Kidney (tissue), 14 donors: ENCODE results near the gene WIF1. TPM values are rescaled to one million over a fixed set of nuclear protein-coding genes. Genes with fewer than 3 reads are reported as not detected.

Experiments used
- DNase-seq, 5 donors: peaks; one replicate each; pipeline ENCODE4 v3.0.0-alpha.2; 2013 to 2020
- FAIRE-seq: peaks from 2 replicates; lab custom pipeline; 2012; peaks lifted over from hg19 to GRCh38; lab: Jason Lieb, UNC
- H3K27ac ChIP-seq, 2 donors: one replicate each; pipeline ENCODE4 v1.7.0; 2013; ENCODE audit warnings: low read depth in 2 of 2, low read length in 2 of 2, inconsistent platforms in 1 of 2
- H3K27me3 ChIP-seq: one replicate; pipeline ENCODE4 v1.7.1; 2013; ENCODE audit warnings: low read length, inconsistent platforms; ENCODE audit not compliant: control insufficient read depth, insufficient read depth
- H3K36me3 ChIP-seq, 3 donors: one replicate each; pipeline versions ENCODE4 v1.7.0 to v1.7.1; 2013; ENCODE audit warnings: low read length in 3 of 3, control low read depth in 1 of 3, inconsistent platforms in 1 of 3; ENCODE audit not compliant: insufficient read depth in 3 of 3, control insufficient read depth in 2 of 3
- H3K4me1 ChIP-seq, 3 donors: one replicate each; pipeline versions ENCODE4 v1.7.0 to v1.7.1; 2013; ENCODE audit warnings: low read length in 3 of 3, inconsistent platforms in 1 of 3, low read depth in 1 of 3; ENCODE audit not compliant: control insufficient read depth in 2 of 3, insufficient read depth in 2 of 3
- H3K4me3 ChIP-seq, 3 donors: one replicate each; pipeline versions ENCODE4 v1.7.0 to v1.8.1; 2013; ENCODE audit warnings: low read length in 3 of 3, control low read depth in 1 of 3, inconsistent platforms in 1 of 3
- H3K9ac ChIP-seq, 3 donors: one replicate each; pipeline versions ENCODE4 v1.7.0 to v1.7.1; 2013; ENCODE audit warnings: low read length in 3 of 3, control low read depth in 1 of 3, inconsistent platforms in 1 of 3
- H3K9me3 ChIP-seq, 3 donors: one replicate each; pipeline versions ENCODE4 v1.7.0 to v1.7.1; 2013; ENCODE audit warnings: low read length in 3 of 3, control low read depth in 1 of 3, inconsistent platforms in 1 of 3; ENCODE audit not compliant: control insufficient read depth in 2 of 3, insufficient read depth in 1 of 3
- CTCF ChIP-seq: IDR thresholded peaks from 3 replicates; pipeline ENCODE4 v1.5.1; 2012; ENCODE audit warnings: mild to moderate bottlenecking, moderate library complexity, borderline replicate concordance; ENCODE audit not compliant: insufficient read depth; ENCODE audit errors: extremely low read depth
- intact Hi-C: fragments of 100-400 bp; cut with DNase I; formaldehyde crosslinking; loops from one replicate; pipeline ENCODE4 v1.11.1; 2022
- polyA plus RNA-seq: library from polyadenylated mRNA; stranded (reverse); fragments of 350-450 nt; fragmentation: Illumina TruSeq; extraction: RNeasy Lipid Tissue Mini Kit (QIAGEN cat#74804); gene quantifications from one replicate; pipeline ENCODE4 v1.2.3, GENCODE V29; 2014; ENCODE audit warnings: low read depth, low replicate concordance; ENCODE audit not compliant: insufficient read depth
- total RNA-seq: library from RNA; stranded (reverse); fragmentation: NEBNext Ultra II Directional; extraction: Animal tissue kit (Norgen Biotek cat#: 25700); gene quantifications from one replicate; pipeline ENCODE4 v1.2.1, GENCODE V29; 2021
- donor health status: control.
- donor health status: control.
- donor health status: control.
- donor health status: control.
- donor health status: control.
- donor health status: DM: yes; HTN: yes; CAD: no.
- donor health status: Normal renal cell carcinoma (clear cell type).

WIF1 gene
- total and polyA plus RNA-seq, 2 donors from 2014 or later: not detected

- Histone ChIP-seq H3K36me3 (no peaks in the 10 kb centered on the region), H3K4me3 (no peak overlapping the region), H3K4me1 (no peaks in the 10 kb centered on the region), H3K9me3 (no peaks in the 10 kb centered on the region), H3K9ac (no peak overlapping the region), H3K27me3 (no peaks in the 10 kb centered on the region), H3K27ac (no peak overlapping the region)
- DNase-seq (no peak), FAIRE-seq (no peak)
- no peak for TF ChIP-seq CTCF
- intact Hi-C loops: no loop called here
Observed at GRCh38 chr12:65010437-65010836, 110.7 kb downstream of the WIF1 start.

- intact Hi-C loops: no loop called here
- no peak for TF ChIP-seq CTCF
- Histone ChIP-seq H3K9me3 (no peaks in the 10 kb centered on the region), H3K36me3 (no peaks in the 10 kb centered on the region), H3K27ac (no peak overlapping the region), H3K9ac (no peak overlapping the region), H3K4me3 (no peak overlapping the region), H3K4me1 (no peaks in the 10 kb centered on the region), H3K27me3 (no peaks in the 10 kb centered on the region)
- DNase-seq (no peak), FAIRE-seq (no peak)
Observed at GRCh38 chr12:65005716-65006115, 115.4 kb downstream of the WIF1 start.

GRCh38 chr12:65004270-65004669 lies 116.8 kb downstream of the WIF1 start:
- Histone ChIP-seq H3K27ac (no peak overlapping the region), H3K9me3 (no peaks in the 10 kb centered on the region), H3K9ac (no peak overlapping the region), H3K27me3 (no peaks in the 10 kb centered on the region), H3K4me3 (no peak overlapping the region), H3K36me3 (no peaks in the 10 kb centered on the region), H3K4me1 (peaks cover 2 to 6% (median 4%) of the 10 kb centered on the region in 3 donors)
- DNase-seq (no peak), FAIRE-seq (no peak)
- intact Hi-C loops: no loop called here
- no peak for TF ChIP-seq CTCF

Other genes starting within 250 kb of the WIF1 start
- gene LEMD3, start 48.3 kb upstream of the WIF1 start, total RNA-seq: 31.8 TPM
- gene LEMD3, start 48.3 kb upstream of the WIF1 start, polyA plus RNA-seq: 7.5 TPM
- gene MSRB3, start 157.4 kb upstream of the WIF1 start, total RNA-seq: 35.9 TPM
- 10.3 TPM for gene MSRB3, start 157.4 kb upstream of the WIF1 start, polyA plus RNA-seq